Sigmoid colon (tissue), 4 donors: ENCODE measurements around the gene FCSK.

Experiments used
- CTCF ChIP-seq, 4 experiments: fragments of 450-650 bp in 3 of 4; fragments of 200-600 bp in 1 of 4; IDR thresholded peaks; one replicate each; pipeline ENCODE4 v1.5.1; 2016 to 2019; ENCODE audit warnings: antibody characterized with exemption in 4 of 4, mild to moderate bottlenecking in 3 of 4, moderate library complexity in 2 of 4
- EP300 ChIP-seq, 4 donors: sonication (generic); formaldehyde crosslinking; IDR thresholded peaks; one replicate each; pipeline ENCODE4 v1.6.1; 2017; ENCODE audit warnings: antibody characterized with exemption in 4 of 4
- POLR2A ChIP-seq, 2 donors: fragments of 450-650 bp; IDR thresholded peaks; one replicate each; pipeline ENCODE4 v1.6.1; 2016; ENCODE audit warnings: antibody characterized with exemption in 2 of 2, mild to moderate bottlenecking in 2 of 2, moderate library complexity in 2 of 2
- POLR2AphosphoS5 ChIP-seq, 4 donors: sonication (generic); formaldehyde crosslinking; IDR thresholded peaks; one replicate each; pipeline ENCODE4 v1.6.1; 2017; ENCODE audit warnings: antibody characterized with exemption in 4 of 4

DNA sequence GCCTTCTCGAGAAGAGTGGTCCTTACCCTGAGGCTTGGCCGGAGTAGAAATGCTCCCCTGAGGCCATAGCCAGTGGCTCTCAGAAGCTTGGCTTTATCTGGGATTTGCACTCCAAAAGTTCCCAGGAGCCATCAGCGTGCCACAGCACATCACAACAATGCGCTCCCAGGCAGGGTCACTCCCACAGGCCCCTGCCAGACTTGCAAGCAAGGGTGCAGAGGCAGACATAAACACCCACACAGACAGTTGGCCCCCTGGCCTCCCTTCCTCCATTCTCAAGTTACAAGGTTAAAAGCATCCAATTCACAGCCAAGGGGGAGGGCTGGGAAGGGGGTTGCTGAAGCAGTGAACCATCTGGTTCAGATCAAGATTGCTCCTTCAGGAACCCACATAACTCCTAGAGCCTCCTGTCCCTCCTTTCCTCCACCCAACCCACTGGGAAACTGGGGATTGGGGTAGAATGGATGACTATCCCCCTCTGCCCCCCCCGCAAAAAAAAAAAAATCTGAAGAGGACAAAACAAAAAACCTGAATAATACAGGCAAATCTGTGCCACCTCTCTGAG, 17.3 kb upstream of the FCSK start:
- no peak for TF ChIP-seq POLR2A (IDR thresholded peaks at IDR 0.05)
- TF ChIP-seq POLR2AphosphoS5 (IDR thresholded peaks at IDR 0.05), result peak in 1 of 4 donors; percentile 12
- no peak for TF ChIP-seq CTCF (IDR thresholded peaks at IDR 0.05)
- no peak for TF ChIP-seq EP300 (IDR thresholded peaks at IDR 0.05)
